Stimulated activated CD4-positive, alpha-beta T cell treated with anti-CD3 and anti-CD28 coated beads, Interleukin-12 subunit alpha, Interleukin-12 subunit beta, amount 100 ng/mL, for 24 hours (primary cell): ENCODE results near the gene GRHL3.

Experiments
- DNase-seq, 2 experiments: peaks; one replicate each; pipeline ENCODE4 v3.0.0-alpha.2; 2020; ENCODE audit warnings: low read depth in 2 of 2

GRHL3 gene

DNA sequence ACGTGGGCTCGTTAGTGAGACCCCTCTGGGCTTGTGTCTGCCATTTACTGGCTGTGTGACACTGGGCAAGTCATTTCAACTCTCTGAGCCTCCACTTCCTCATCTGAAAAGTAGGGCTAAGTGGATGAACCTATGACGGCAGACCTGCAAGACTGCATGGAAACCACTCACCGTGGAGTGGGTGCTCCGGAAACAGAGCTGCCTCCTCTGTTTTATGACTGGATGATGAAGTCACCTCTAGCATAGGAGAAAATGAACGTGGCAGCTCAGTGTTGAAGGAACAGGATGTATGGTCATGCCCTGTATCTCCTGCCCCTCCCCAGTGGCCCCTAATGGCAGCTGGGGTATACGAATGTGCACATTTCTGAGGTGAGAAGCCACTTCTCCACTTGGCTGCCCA lies 53.9 kb downstream of the GRHL3 start:
- no peak for DNase-seq

GRCh38 chr1:24373710-24374109 lies 54.6 kb downstream of the GRHL3 start:
- no peak for DNase-seq

DNA sequence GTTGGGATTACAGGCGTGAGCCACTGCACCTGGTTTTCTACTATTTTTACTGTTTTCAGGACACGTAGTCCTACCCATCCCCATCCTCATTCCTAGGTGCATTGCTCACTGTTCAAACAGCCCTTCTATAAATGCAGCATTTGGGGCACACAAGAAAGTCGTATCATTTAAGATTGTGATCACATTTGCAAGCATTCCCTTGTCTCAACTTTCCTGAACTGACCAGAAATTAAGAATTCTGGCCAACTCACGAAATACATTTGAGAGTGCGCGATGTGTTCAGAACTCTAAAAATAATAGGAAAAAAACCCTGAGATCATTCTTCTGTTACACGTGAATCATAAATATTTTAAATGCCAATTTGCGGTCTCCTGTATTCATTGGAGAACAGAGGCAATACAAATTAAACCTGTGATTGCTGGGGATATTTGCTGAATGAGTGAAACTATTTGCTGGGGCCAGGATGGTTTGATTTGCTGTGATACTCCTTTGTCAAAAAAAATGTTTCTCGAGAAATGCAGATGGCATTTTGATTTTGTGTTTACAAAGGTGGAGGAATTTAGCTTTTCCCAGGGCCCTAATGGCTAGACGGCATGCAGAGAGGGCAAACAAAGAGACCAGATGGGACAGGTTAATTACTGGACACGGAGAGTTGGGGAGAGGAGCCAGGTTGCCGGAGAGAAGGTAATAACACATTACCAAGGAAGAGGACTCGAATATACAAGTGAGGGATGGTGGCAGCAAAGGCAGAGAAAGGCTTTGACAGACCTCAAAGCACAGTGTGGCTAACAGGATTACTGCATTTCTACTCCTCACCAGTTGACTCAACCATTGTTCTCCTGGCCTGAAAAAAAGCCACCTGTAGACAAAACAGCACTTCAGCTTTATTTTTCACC lies 56.0 kb downstream of the GRHL3 start:
- no peak for DNase-seq

DNA sequence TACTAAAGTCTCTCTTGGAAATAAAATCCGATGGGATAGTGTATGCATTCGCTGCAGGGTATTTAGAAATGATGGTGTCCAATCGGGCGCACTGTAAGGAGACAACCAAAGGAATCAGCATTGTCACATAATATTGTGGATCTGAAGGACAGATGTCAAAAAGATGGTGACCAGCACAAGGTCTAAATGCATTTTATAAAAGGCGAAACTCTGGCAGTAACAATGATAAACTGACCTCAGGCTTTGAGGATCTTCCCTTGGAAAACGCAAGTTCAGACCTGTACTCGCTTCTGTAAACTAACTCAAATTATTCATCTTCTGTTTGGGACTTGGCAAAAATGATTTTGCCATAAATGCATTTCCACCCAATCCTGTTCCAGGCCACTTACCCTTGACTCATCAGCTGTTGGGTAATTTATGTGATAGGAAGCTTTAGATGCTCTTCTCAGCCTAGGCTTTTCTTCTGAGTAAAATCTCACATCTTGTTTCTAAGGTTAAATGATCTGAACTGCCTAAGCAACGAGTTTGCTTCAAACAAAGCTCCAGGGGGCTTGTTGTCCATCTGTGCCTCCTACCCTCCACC lies 60.7 kb downstream of the GRHL3 start:
- no peak for DNase-seq

- DNase-seq: no peak
Measured at GRCh38 chr1:24380508-24380907, 61.4 kb downstream of the GRHL3 start.

GRCh38 chr1:24381256-24381655 lies 62.1 kb downstream of the GRHL3 start:
- no peak for DNase-seq

DNA sequence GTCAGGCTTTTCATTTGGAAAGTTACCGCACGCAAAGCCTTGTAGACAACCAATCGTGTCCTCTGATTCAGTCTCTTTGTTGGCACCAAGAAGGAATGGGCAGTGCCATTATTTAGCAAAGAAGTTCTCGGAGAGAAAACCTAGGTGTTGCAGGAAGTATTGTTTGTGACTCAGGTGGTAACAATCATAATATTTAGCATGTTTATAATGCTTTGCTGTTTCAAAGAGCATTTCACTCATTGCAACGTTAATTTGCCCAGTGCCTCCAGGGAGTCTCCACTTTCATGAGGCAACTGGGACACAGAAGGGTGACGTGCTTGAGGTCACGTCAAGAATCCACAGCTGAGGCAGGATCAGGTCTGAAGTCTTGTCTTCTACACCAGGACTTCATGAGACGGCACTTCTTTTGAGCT lies 63.0 kb downstream of the GRHL3 start:
- no peak for DNase-seq

DNA sequence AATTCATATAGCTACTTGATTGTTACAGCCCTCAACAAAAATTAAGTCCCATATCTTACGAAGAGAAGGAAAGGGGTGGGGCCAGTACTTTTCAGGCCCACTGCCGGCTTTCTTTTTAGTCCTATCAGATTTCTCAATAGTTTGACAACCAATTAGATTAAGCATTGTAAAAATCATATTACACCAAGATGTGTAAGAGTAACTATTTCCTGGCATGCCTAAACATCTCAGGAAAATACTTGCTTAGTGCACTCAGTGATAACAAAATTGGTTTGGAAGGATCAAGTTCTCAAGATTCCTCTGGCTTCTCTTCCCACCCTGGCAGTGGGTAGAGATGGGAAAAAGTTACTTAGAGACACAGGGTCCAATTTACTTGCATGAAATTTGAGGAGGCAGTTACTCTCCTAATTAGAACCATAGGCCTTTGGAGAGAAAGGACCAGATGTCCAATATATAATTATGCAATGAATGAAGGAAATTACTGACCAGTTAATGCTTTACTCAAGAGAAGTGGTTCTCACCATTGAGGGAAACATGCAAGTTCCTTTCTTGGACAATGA lies 64.3 kb downstream of the GRHL3 start:
- no peak for DNase-seq

- DNase-seq: peak in 1 of 2 experiments; percentile 30
Measured at GRCh38 chr1:24384251-24385090, 65.3 kb downstream of the GRHL3 start.

DNA sequence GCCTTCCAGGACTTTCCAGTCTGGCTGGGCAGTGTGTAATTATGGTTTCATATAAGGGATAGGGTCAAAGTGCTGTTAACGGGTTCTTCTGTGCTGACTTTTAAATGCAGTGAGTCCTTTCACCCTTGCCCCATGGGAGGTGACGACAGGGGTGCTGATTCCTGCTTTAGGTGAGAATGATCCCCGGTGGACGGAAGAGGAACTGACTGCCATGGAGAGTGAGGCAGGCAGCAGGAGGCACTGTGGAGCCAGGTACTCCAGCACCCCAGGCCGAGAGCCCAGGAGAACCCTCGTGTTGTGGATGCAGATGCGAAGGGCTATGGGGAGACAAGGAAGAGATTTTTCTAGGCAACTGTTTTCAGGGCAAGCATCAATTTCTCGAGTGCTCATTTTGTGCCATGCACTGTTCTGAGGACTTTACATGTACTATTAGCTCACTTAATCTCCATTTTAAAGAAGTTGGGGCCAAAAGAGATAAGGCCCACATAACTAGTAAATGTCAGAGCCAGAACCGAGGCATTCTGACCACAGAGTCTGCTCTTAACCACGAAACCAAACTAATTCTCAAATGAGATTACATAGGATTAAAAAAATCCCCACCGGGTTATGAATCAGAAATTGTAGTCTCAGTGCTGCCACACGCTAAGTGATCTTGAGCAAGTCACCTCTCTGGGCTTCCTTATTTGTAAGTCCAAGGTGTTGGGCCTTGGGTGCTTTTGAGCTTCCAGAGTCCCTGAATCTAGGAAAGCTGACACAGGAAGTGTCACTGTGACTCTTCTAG lies 66.2 kb downstream of the GRHL3 start:
- no peak for DNase-seq

DNA sequence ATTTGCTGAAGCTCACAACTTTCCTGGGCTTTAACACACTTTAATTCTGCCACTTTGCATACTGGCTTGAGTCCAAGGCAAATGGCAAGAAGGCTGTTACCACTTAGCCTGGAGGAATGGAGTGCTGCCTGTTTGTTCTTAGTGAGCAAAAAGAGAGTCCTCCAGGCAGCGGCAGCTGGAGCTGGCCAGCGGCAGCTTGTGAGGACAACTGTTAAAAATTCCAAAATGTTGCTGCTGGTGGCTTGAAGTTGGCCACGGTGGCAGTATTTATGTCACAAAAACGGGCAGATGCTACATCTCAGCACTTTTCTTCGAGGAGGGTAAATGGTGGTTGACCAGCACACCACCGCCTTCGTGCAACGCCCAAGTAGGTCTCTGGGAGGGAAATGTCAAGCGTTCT lies 67.1 kb downstream of the GRHL3 start:
- no peak for DNase-seq

- no peak for DNase-seq
Measured at GRCh38 chr1:24386931-24387330, 67.8 kb downstream of the GRHL3 start.

DNA sequence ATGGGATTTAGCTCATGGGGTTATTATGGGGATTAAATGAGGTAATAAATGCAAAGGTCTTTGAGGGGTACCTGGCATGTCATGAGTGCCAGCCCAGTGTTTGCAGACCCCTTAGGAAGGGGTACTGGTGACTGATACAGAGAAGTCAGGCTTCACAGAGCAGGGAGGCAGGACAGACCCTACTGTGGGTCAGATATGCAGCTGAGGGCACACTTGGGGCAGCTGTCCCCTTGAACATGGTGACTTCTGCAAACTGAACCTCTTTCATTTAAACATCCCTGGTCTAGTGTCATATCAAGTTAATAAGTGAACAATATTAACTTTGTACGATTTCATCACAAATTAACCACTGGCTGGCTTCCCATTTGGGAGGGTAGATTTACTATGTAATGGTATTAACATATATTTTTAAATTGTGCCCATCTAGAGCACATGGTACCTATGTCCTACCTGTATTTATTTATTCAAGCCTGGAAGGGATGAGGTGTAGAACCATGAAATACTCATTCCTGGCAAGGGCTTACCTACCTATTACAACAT lies 68.5 kb downstream of the GRHL3 start:
- no peak for DNase-seq

- DNase-seq: no peak
Measured at GRCh38 chr1:24388331-24388885, 69.3 kb downstream of the GRHL3 start.

DNA sequence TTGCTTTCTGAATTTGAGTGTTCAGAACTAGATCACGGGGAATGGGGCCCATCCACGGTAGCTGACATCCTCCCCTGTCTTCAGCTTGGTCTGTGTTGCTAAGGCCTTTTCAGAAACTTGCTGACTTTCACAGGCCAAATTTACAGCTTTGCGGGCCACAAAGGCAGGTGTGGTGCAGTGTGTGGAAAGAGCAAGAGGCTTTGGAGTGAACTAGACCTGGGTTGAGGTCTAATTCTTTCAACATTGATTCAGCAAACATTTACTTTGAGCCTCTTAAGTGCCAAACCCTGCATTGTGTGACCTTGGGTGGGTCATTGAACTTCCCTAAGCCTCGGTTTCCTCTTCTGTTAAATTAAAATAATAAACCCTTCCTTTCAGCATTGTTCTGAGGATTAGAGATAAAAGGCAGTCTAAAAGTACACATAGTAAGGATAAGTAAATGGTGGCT lies 70.1 kb downstream of the GRHL3 start:
- DNase-seq: no peak

DNA sequence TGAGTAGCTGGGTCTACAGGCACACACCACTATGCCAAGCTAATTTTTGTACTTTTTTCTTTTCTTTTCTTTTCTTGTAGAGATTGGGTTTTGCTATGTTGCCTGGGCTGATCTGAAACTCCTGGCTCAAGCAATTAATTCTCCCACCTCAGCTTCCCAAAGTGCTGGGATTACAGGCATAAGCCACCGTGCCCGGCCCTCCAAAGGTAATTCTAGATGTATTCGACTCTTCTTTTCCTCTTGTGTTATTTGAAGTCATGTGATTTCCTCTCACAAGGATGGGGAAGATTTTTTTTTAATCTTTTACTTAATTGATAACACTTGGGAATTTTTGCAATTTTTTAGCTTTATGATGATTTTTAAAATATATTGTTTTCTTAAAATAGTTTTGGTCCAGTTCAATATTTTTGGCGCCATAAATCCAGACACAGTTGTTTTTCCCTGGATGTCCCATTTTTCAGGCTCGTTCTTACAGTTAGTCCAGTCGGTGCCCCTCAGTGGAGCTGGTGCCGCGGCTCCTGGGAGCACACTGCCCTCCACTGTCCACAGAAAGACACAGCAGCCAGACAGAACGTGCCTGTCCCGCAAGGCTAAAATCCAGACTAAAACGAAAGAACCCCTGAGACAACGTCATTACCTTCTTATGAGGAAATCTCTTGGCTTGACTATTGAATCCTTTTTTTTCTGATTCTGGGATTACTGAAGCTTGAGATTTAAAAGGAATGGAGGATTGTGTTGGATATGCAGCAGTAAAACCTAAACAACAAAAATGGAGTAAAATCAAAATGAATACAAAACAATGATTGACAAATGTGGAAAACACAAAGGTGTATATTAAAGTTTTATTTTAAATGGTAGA lies 72.0 kb downstream of the GRHL3 start:
- DNase-seq: peak in 1 of 2 experiments; percentile 44

GRCh38 chr1:24391882-24392603 lies 72.9 kb downstream of the GRHL3 start:
- DNase-seq: peak; percentile 24 to 64

- no peak for DNase-seq
Measured at GRCh38 chr1:24392604-24392946, 73.4 kb downstream of the GRHL3 start.
